HepG2 (cell line): ENCODE measurements around the gene RAD54L. TPM values are rescaled to one million over a fixed set of nuclear protein-coding genes. Genes with fewer than 3 reads are reported as not detected.

ENCODE experiments used
- EZH2 ChIP-seq: conservative IDR thresholded peaks from 2 replicates; pipeline ENCODE4 v1.6.1; 2012; ENCODE audit warnings: mild to moderate bottlenecking, low read depth, low read length, moderate library complexity
- GTF3A ChIP-seq: sonication (generic); formaldehyde crosslinking; conservative IDR thresholded peaks from 2 replicates; pipeline ENCODE4 v1.4.0; 2020; ENCODE audit warnings: mild to moderate bottlenecking, missing genetic modification reagents
- HMG20A ChIP-seq: IDR thresholded peaks from 2 replicates; pipeline ENCODE4 v1.6.1; 2016; ENCODE audit warnings: borderline replicate concordance
- KDM5B ChIP-seq: sonication (generic); formaldehyde crosslinking; IDR thresholded peaks from 2 replicates; pipeline ENCODE4 v1.4.0; 2020; ENCODE audit warnings: missing genetic modification reagents, mild to moderate bottlenecking, borderline replicate concordance
- KLF13 ChIP-seq: sonication (generic); formaldehyde crosslinking; IDR thresholded peaks from 2 replicates; pipeline ENCODE4 v1.4.0; 2020; ENCODE audit warnings: mild to moderate bottlenecking, missing genetic modification reagents
- NBN ChIP-seq: fragments of 450-650 bp; conservative IDR thresholded peaks from 2 replicates; pipeline ENCODE4 v1.6.1; 2017
- SAP130 ChIP-seq: IDR thresholded peaks from 2 replicates; pipeline ENCODE4 v1.6.1; 2016; ENCODE audit warnings: low read depth
- SNAPC4 ChIP-seq: sonication (generic); formaldehyde crosslinking; IDR thresholded peaks from 2 replicates; pipeline ENCODE4 v1.4.0; 2020; ENCODE audit warnings: mild to moderate bottlenecking, missing genetic modification reagents
- TBX3 ChIP-seq: fragments of 450-650 bp; IDR thresholded peaks from 2 replicates; pipeline ENCODE4 v1.6.1; 2017; ENCODE audit warnings: antibody characterized with exemption, mild to moderate bottlenecking, inconsistent platforms, borderline replicate concordance
- TFDP2 ChIP-seq: sonication (generic); formaldehyde crosslinking; IDR thresholded peaks from 2 replicates; pipeline ENCODE4 v1.4.0; 2020; ENCODE audit warnings: missing genetic modification reagents
- ZNF790 ChIP-seq: sonication (generic); formaldehyde crosslinking; IDR thresholded peaks from 2 replicates; pipeline ENCODE4 v1.8.0; 2022; ENCODE audit warnings: missing genetic modification reagents, mild to moderate bottlenecking, borderline replicate concordance
- ZNF816 ChIP-seq: sonication (generic); formaldehyde crosslinking; IDR thresholded peaks from 2 replicates; pipeline ENCODE4 v1.8.0; 2022; ENCODE audit warnings: missing genetic modification reagents, mild to moderate bottlenecking, borderline replicate concordance
- polyA plus RNA-seq, 8 experiments: library from polyadenylated mRNA; depleted of rRNA in 3 of 8; stranded (reverse) in 7 of 8; unstranded in 1 of 8; fragments of >200 nt; fragmentation: Illumina TruSeq in 4 of 8; extraction: Trizol in 4 of 8; gene quantifications; 2 replicates each; pipeline versions ENCODE4 v1.2.1 to v1.2.3, GENCODE V29; 2011 to 2016; ENCODE audit warnings: low read depth in 4 of 8, missing spikeins in 1 of 8, mixed read lengths in 1 of 8; ENCODE audit not compliant: insufficient read depth in 1 of 8
- total RNA-seq, 5 experiments: library from RNA; depleted of rRNA; stranded (reverse); fragments of >200 nt; fragmentation: Illumina TruSeq; extraction: Trizol; gene quantifications; 2 replicates each; pipeline ENCODE4 v1.2.3, GENCODE V29; 2016; ENCODE audit warnings: low read depth in 1 of 5
- TF ChIP-seq, protein P1 (sequence below): sonication (generic); formaldehyde crosslinking; IDR thresholded peaks from 2 replicates; pipeline ENCODE4 v1.4.0; 2020; ENCODE audit warnings: mild to moderate bottlenecking, missing genetic modification reagents
- TF ChIP-seq, protein P2 (sequence below): IDR thresholded peaks from 2 replicates; pipeline ENCODE4 v1.6.1; 2016; ENCODE audit warnings: missing genetic modification reagents, missing compliant biosample characterization
- TF ChIP-seq, protein P3 (sequence below): sonication (generic); formaldehyde crosslinking; IDR thresholded peaks from 2 replicates; pipeline ENCODE4 v1.9.0; 2021; ENCODE audit warnings: mild to moderate bottlenecking, missing genetic modification reagents

RAD54L gene
- total and polyA plus RNA-seq, 2 of the 13 experiments (the other 11 are each of a cell fraction or from before 2014, with no cell fraction given): 10.2 to 30.0 TPM

DNA sequence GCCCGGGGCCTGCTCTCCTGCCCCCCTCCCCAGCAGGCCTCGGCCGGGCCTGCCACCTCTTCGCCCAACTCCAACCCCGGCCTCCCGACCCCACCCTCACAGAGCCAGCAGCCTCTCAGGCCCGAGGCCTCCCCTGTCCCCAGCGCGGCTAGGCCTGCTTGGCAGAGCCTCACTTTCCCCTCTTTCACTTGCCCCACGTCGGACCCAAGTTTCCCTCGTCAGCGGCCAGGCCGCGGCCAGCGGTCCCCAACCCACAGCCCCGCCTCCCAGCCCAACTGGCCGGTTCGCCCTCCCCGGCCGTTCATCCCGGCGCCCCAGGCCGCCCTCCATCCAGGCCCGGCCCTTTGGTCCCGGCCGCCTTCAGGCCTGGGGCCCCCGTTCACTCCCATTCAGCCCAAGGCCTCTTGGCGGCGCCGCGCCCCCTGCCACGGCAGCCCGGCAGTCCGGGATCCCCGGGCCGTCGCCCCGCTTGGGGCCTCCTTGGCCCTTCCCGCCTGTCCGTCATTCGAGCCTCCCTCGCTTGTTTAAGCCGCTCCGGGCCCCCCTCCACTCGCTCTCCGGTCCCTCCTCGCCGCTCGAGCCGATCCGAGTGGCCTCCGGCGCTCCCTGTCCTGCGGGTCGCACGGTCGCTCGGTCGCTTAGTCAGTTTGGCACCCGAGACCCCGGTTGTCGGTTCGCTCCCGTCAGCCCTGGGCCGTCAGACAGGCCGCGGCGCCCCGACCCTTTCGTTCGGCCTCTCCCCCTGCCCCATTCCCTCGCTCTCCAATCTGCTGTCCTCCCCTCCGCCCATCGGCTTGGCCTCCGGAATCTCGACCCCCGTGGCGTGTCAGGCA, 54.5 kb downstream of the RAD54L start (continued):
- TF ChIP-seq, protein P1, sequence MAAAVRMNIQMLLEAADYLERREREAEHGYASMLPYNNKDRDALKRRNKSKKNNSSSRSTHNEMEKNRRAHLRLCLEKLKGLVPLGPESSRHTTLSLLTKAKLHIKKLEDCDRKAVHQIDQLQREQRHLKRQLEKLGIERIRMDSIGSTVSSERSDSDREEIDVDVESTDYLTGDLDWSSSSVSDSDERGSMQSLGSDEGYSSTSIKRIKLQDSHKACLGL (CRISPR knock-in tag): no peak
- no peak for TF ChIP-seq HMG20A (CRISPR knock-in tag)
- TF ChIP-seq, protein P2, sequence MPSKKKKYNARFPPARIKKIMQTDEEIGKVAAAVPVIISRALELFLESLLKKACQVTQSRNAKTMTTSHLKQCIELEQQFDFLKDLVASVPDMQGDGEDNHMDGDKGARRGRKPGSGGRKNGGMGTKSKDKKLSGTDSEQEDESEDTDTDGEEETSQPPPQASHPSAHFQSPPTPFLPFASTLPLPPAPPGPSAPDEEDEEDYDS: no peak
- TF ChIP-seq GTF3A (CRISPR knock-in tag): no peak; the same call in 1 of the 2 replicates
- no peak for TF ChIP-seq NBN
- TF ChIP-seq SAP130: peak; percentile 54
- no peak for TF ChIP-seq KDM5B
- TF ChIP-seq, protein P3, sequence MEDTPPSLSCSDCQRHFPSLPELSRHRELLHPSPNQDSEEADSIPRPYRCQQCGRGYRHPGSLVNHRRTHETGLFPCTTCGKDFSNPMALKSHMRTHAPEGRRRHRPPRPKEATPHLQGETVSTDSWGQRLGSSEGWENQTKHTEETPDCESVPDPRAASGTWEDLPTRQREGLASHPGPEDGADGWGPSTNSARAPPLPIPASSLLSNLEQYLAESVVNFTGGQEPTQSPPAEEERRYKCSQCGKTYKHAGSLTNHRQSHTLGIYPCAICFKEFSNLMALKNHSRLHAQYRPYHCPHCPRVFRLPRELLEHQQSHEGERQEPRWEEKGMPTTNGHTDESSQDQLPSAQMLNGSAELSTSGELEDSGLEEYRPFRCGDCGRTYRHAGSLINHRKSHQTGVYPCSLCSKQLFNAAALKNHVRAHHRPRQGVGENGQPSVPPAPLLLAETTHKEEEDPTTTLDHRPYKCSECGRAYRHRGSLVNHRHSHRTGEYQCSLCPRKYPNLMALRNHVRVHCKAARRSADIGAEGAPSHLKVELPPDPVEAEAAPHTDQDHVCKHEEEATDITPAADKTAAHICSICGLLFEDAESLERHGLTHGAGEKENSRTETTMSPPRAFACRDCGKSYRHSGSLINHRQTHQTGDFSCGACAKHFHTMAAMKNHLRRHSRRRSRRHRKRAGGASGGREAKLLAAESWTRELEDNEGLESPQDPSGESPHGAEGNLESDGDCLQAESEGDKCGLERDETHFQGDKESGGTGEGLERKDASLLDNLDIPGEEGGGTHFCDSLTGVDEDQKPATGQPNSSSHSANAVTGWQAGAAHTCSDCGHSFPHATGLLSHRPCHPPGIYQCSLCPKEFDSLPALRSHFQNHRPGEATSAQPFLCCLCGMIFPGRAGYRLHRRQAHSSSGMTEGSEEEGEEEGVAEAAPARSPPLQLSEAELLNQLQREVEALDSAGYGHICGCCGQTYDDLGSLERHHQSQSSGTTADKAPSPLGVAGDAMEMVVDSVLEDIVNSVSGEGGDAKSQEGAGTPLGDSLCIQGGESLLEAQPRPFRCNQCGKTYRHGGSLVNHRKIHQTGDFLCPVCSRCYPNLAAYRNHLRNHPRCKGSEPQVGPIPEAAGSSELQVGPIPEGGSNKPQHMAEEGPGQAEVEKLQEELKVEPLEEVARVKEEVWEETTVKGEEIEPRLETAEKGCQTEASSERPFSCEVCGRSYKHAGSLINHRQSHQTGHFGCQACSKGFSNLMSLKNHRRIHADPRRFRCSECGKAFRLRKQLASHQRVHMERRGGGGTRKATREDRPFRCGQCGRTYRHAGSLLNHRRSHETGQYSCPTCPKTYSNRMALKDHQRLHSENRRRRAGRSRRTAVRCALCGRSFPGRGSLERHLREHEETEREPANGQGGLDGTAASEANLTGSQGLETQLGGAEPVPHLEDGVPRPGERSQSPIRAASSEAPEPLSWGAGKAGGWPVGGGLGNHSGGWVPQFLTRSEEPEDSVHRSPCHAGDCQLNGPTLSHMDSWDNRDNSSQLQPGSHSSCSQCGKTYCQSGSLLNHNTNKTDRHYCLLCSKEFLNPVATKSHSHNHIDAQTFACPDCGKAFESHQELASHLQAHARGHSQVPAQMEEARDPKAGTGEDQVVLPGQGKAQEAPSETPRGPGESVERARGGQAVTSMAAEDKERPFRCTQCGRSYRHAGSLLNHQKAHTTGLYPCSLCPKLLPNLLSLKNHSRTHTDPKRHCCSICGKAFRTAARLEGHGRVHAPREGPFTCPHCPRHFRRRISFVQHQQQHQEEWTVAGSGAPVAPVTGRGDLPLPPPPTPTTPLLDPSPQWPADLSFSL: no peak
- TF ChIP-seq ZNF790 (CRISPR knock-in tag): no peak; the same call in 1 of the 2 replicates
- TF ChIP-seq TBX3: no peak
- 0 out of 2 replicates have a peak, but pooled peaks have one; percentile 44 for TF ChIP-seq ZNF816 (CRISPR knock-in tag)
- TF ChIP-seq KLF13: no peak
- TF ChIP-seq EZH2: no peak
- TF ChIP-seq TFDP2: no peak
- TF ChIP-seq SNAPC4: peak; percentile 34; the same call in 1 of the 2 replicates
